ENCODE results near the gene PDK4.

PDK4 gene

DNA sequence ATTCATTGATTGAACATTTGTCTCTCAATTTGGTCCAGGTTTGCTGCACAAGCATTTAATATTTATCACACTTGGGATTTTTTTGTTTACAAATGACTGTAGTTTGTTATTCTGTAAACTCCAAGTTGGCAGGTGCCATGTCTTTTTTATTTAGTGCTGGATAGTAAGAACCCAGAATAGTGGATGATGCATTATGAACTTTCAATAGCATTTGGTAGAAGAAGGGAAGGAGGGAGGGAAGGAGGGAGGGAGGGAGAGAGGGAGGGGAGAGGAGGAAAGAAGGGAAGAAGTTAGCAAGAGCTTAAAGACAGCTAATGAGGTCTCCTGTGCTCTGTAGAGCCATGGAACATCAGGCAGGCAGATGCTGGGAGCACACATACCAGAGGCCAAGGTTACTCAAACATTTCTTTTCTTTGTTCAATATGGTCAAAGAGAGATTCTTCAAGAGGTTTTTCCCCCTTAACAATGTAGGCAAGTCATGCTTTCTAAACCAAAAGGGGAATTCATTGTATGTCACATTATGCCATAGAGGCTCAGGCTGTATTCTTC lies 25.8 kb upstream of the PDK4 start:
- H3K9me3 ChIP-seq (ENCODE audit: control insufficient read depth in 5 of 5, low read length in 5 of 5): peaks cover 0 to 3% (median 0%) of the 10 kb centered on the region in 5 donors
- H3K27me3 ChIP-seq (ENCODE audit: control insufficient read depth in 5 of 5, insufficient read depth in 4 of 5, low read length in 5 of 5): no peaks in the 10 kb centered on the region
- H3K36me3 ChIP-seq (ENCODE audit: control insufficient read depth in 5 of 5, insufficient read depth in 5 of 5, low read length in 5 of 5): no peaks in the 10 kb centered on the region
- no peak overlapping the region for H3K27ac ChIP-seq (ENCODE audit: low read depth, low read length)
- H3K4me3 ChIP-seq (ENCODE audit: low read depth in 1 of 5, low read length in 5 of 5): no peak overlapping the region
- H3K4me1 ChIP-seq (ENCODE audit: control insufficient read depth in 5 of 5, insufficient read depth in 5 of 5, low read length in 5 of 5): no peaks in the 10 kb centered on the region
- H3K9ac ChIP-seq (ENCODE audit: low read length in 5 of 5): no peak overlapping the region

DNA sequence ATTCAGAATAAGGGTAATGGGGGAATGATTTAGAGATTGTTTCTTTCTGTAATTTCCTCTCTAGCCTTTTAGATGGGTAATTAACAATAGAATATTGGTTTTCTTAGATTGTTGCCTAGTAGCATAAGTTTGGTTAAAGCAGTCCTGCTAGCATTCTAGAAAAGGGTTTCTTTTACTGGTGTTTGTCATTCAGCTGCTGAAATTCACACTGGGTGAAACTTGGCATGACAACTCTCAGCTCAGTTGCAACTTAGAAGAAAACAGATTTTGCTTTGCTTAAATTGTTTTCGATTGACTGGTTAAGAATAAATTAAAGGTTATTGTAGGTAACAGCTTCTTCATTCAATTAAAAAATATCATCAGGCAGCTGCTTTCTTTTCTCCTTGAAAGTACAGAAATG lies 25.1 kb upstream of the PDK4 start:
- H3K36me3 ChIP-seq (ENCODE audit: control insufficient read depth in 5 of 5, insufficient read depth in 5 of 5, low read length in 5 of 5): no peaks in the 10 kb centered on the region
- H3K9me3 ChIP-seq (ENCODE audit: control insufficient read depth in 5 of 5, low read length in 5 of 5): peaks cover 0 to 3% (median 0%) of the 10 kb centered on the region in 5 donors
- no peaks in the 10 kb centered on the region for H3K4me1 ChIP-seq (ENCODE audit: control insufficient read depth in 5 of 5, insufficient read depth in 5 of 5, low read length in 5 of 5)
- H3K27ac ChIP-seq (ENCODE audit: low read depth, low read length): peak overlapping the region; percentile 20
- no peaks in the 10 kb centered on the region for H3K27me3 ChIP-seq (ENCODE audit: control insufficient read depth in 5 of 5, insufficient read depth in 4 of 5, low read length in 5 of 5)
- no peak overlapping the region for H3K4me3 ChIP-seq (ENCODE audit: low read depth in 1 of 5, low read length in 5 of 5)
- no peak overlapping the region for H3K9ac ChIP-seq (ENCODE audit: low read length in 5 of 5)

DNA sequence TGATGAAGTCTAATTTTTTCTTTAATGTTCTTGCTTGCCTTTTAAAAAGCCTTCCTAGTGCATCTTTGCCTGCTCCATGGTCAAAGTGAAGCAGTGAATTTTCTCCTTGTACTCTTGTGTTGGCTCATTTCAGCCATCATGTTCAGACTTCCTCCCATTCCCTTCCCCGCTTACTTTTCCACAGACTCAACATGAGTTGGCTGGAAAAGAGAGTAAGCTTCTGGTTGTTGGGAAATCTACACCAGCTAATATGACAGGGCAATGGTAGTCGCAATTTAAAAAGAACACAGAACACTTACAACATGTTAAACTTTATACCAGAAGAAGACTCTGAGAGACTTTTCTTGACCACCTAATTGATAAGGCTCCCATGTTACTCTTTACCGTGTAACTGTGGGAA lies 24.3 kb upstream of the PDK4 start:
- no peaks in the 10 kb centered on the region for H3K27me3 ChIP-seq (ENCODE audit: control insufficient read depth in 5 of 5, insufficient read depth in 4 of 5, low read length in 5 of 5)
- no peaks in the 10 kb centered on the region for H3K36me3 ChIP-seq (ENCODE audit: control insufficient read depth in 5 of 5, insufficient read depth in 5 of 5, low read length in 5 of 5)
- H3K4me3 ChIP-seq (ENCODE audit: low read depth in 1 of 5, low read length in 5 of 5): no peak overlapping the region
- no peak overlapping the region for H3K9ac ChIP-seq (ENCODE audit: low read length in 5 of 5)
- H3K4me1 ChIP-seq (ENCODE audit: control insufficient read depth in 5 of 5, insufficient read depth in 5 of 5, low read length in 5 of 5): no peaks in the 10 kb centered on the region
- peak overlapping the region; percentile 20 for H3K27ac ChIP-seq (ENCODE audit: low read depth, low read length)
- H3K9me3 ChIP-seq (ENCODE audit: control insufficient read depth in 5 of 5, low read length in 5 of 5): peaks cover 0 to 3% (median 0%) of the 10 kb centered on the region in 5 donors

DNA sequence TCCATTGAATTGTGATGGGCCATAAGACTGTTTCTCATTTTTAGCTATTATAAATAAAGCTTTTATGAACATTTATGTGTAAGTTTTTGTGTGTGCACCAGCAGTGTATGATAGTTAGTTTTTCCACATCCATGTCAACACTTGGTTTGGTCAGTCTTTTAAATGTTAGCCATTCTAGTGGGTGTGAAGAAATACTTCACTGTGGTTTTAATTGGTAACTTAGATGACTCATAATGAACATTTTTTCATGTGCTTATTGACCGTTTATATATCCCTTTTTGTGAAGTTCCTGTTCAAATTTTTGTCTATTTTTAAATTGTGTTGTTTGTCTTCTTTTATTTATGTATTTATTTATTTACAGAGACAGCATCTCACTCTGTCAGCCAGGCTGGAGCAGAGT lies 23.6 kb upstream of the PDK4 start:
- no peak overlapping the region for H3K4me3 ChIP-seq (ENCODE audit: low read depth in 1 of 5, low read length in 5 of 5)
- H3K27ac ChIP-seq (ENCODE audit: low read depth, low read length): no peak overlapping the region

DNA sequence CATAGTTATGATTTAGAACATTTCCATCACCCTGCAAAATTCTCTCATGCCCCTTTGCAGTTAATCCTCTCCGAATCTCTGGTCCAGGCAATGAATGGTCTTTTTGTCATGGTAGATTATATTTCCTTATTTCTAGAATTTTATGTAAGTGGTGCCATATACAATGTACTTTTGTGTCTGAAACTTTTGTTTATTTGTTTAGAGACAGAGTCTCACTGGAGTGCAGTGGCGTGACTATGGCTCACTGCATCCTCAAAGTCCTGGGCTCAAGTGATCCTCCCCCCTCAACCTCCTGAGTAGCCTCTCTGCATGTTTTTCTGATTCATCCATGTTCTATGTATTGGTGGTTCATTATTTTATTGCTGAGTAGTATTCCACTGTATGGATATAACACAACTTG lies 23.2 kb upstream of the PDK4 start:
- H3K9me3 ChIP-seq (ENCODE audit: control insufficient read depth in 5 of 5, low read length in 5 of 5): peaks cover 0 to 5% (median 2%) of the 10 kb centered on the region in 5 donors
- H3K36me3 ChIP-seq (ENCODE audit: control insufficient read depth in 5 of 5, insufficient read depth in 5 of 5, low read length in 5 of 5): no peaks in the 10 kb centered on the region
- no peaks in the 10 kb centered on the region for H3K4me1 ChIP-seq (ENCODE audit: control insufficient read depth in 5 of 5, insufficient read depth in 5 of 5, low read length in 5 of 5)
- no peak overlapping the region for H3K4me3 ChIP-seq (ENCODE audit: low read depth in 1 of 5, low read length in 5 of 5)
- H3K9ac ChIP-seq (ENCODE audit: low read length in 5 of 5): no peak overlapping the region
- no peak overlapping the region for H3K27ac ChIP-seq (ENCODE audit: low read depth, low read length)
- no peaks in the 10 kb centered on the region for H3K27me3 ChIP-seq (ENCODE audit: control insufficient read depth in 5 of 5, insufficient read depth in 4 of 5, low read length in 5 of 5)

More for the DNA sequence above, 23.6 kb upstream of the PDK4 start:
- H3K36me3 ChIP-seq (ENCODE audit: control insufficient read depth in 5 of 5, insufficient read depth in 5 of 5, low read length in 5 of 5): no peaks in the 10 kb centered on the region
- no peaks in the 10 kb centered on the region for H3K4me1 ChIP-seq (ENCODE audit: control insufficient read depth in 5 of 5, insufficient read depth in 5 of 5, low read length in 5 of 5)
- H3K9ac ChIP-seq (ENCODE audit: low read length in 5 of 5): no peak overlapping the region
- no peaks in the 10 kb centered on the region for H3K27me3 ChIP-seq (ENCODE audit: control insufficient read depth in 5 of 5, insufficient read depth in 4 of 5, low read length in 5 of 5)
- peaks cover 0 to 3% (median 0%) of the 10 kb centered on the region in 5 donors for H3K9me3 ChIP-seq (ENCODE audit: control insufficient read depth in 5 of 5, low read length in 5 of 5)

DNA sequence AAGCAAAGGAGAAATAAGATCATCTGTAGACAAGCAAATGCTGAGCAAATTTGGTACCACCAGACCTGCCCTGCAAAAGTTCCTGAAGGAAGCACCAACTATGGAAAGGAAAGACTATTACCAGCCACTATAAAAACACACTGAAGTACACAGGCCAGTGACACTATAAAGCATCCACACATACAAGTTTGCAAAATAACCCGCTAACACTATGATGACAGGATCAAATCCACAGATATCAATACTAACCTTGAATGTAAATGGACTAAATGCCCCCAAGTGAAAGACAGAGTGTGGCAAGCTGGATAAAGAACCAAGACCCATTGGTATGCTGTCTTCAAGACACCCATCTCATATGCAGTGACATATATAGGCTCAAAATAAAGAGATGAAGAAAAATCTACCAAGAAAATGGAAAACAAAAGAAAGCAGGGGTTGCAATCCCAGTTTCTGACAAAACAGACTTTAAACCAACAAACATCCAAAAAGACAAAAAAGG lies 18.2 kb upstream of the PDK4 start:
- H3K27me3 ChIP-seq (ENCODE audit: control insufficient read depth in 5 of 5, insufficient read depth in 4 of 5, low read length in 5 of 5): no peaks in the 10 kb centered on the region
- no peaks in the 10 kb centered on the region for H3K36me3 ChIP-seq (ENCODE audit: control insufficient read depth in 5 of 5, insufficient read depth in 5 of 5, low read length in 5 of 5)
- H3K9ac ChIP-seq (ENCODE audit: low read length in 5 of 5): no peak overlapping the region
- H3K9me3 ChIP-seq (ENCODE audit: control insufficient read depth in 5 of 5, low read length in 5 of 5): peaks cover 0 to 9% (median 6%) of the 10 kb centered on the region in 5 donors
- H3K27ac ChIP-seq (ENCODE audit: low read depth, low read length): no peak overlapping the region
- no peak overlapping the region for H3K4me3 ChIP-seq (ENCODE audit: low read depth in 1 of 5, low read length in 5 of 5)
- H3K4me1 ChIP-seq (ENCODE audit: control insufficient read depth in 5 of 5, insufficient read depth in 5 of 5, low read length in 5 of 5): peaks cover 2 to 23% (median 14%) of the 10 kb centered on the region in 5 donors

DNA sequence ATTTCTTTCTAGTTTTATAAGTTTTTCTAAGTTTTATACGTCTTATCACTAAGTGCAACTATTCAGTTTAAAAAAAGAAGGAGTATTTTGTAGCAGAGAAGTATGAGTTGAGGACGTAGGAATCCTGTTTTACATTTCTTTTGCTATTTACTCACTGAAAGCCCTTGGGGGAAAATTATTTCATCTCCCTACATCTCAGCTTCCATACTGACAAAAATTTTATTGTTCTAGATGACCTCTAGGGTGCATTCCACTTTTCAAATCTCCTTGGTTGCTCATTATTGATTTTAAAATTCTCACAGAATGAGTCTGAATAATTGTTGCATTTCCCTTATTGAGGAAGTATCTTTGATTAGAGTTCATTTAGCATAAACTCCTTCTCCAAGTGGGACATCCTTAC lies 14.9 kb upstream of the PDK4 start:
- Histone ChIP-seq H3K27ac (ENCODE audit: low read depth, low read length) (peak overlapping the region; percentile 100), H3K27me3 (ENCODE audit: control insufficient read depth in 5 of 5, insufficient read depth in 4 of 5, low read length in 5 of 5) (no peaks in the 10 kb centered on the region), H3K4me1 (ENCODE audit: control insufficient read depth in 5 of 5, insufficient read depth in 5 of 5, low read length in 5 of 5) (peaks cover 13 to 50% (median 41%) of the 10 kb centered on the region in 5 donors), H3K36me3 (ENCODE audit: control insufficient read depth in 5 of 5, insufficient read depth in 5 of 5, low read length in 5 of 5) (no peaks in the 10 kb centered on the region), H3K9me3 (ENCODE audit: control insufficient read depth in 5 of 5, low read length in 5 of 5) (peaks cover 0 to 9% (median 3%) of the 10 kb centered on the region in 5 donors), H3K4me3 (ENCODE audit: low read depth in 1 of 5, low read length in 5 of 5) (no peak overlapping the region), H3K9ac (ENCODE audit: low read length in 5 of 5) (no peak overlapping the region)

DNA sequence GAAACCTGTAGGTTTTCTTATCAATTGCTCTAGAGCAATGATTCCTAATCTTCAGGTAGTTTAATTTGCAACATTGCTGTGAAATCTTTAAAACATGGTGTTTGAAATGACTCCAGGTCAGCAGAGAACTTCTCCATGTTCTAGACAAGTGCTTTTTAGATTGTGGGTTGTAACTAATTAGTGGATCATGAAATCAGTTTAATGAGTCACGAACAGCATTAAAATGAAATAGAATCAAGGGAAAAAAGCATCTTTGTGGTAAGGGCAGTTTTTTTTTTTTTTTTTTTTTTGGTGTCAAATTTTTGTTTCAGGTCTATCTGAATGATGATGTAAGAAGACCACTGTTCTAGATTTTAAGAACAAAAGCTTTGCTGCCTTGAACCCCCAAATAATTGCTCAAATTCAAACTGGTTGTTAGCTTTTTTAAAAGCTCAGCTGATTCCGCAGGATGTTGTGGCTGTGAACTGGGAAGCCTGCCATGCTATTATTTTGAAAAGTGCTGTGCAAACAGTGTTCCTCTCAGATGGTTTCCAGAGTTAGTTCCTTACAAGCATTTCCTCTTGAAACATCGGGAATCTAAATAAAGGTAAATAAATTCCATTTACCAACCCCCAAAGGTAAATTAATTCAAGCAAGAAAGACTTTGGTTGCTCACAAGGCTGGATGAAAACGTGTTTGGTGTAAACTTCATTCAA lies 13.1 kb upstream of the PDK4 start:
- Histone ChIP-seq H3K9ac (ENCODE audit: low read length in 5 of 5) (peak overlapping the region; percentile 52 to 95 (median 55)), H3K36me3 (ENCODE audit: control insufficient read depth in 5 of 5, insufficient read depth in 5 of 5, low read length in 5 of 5) (no peaks in the 10 kb centered on the region), H3K27ac (ENCODE audit: low read depth, low read length) (peak overlapping the region; percentile 100), H3K9me3 (ENCODE audit: control insufficient read depth in 5 of 5, low read length in 5 of 5) (peaks cover 0 to 6% (median 1%) of the 10 kb centered on the region in 5 donors), H3K4me1 (ENCODE audit: control insufficient read depth in 5 of 5, insufficient read depth in 5 of 5, low read length in 5 of 5) (peaks cover 13 to 60% (median 48%) of the 10 kb centered on the region in 5 donors), H3K4me3 (ENCODE audit: low read depth in 1 of 5, low read length in 5 of 5) (peak overlapping the region in 4 of 5 donors; percentile 2 to 58 (median 43)), H3K27me3 (ENCODE audit: control insufficient read depth in 5 of 5, insufficient read depth in 4 of 5, low read length in 5 of 5) (no peaks in the 10 kb centered on the region)

DNA sequence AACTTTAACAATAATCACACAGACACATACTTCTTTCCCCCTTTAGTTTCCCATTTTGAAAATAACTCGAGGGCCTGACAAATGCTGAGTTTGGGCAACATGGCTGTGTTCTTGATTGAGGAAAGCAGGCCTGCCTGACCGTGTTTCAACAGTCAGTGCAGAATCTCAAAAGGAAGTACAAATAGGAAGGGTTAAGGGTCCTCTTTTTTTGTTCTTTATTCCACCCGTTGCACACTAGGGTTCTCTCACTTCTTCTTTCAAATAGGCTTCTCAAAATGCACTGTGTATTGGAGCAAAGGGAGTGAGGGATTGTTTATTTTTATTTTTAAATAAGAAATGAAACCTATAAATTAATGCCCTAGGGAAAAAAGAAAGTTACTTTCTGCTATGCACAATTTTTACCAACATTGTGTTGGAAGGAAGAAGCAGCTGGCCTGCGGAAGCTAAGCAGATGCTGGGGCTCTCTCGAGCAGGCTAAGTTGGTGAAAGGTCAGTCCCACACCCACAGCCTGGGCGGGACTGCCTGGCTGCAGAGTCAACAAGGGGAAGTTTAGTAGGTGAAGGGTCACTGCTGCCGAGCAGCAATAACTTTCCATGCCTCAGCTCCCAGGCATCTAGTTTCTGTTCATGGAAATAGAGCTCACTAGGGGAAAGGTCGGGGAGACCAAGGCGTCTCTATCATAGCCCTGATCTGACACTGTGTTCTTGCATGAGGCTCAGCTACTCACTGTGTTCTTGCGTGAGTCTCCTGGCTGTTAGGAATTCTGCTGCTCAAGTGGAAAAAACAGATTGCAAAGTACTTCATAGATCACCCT lies 12.2 kb upstream of the PDK4 start:
- Histone ChIP-seq H3K4me1 (ENCODE audit: control insufficient read depth in 5 of 5, insufficient read depth in 5 of 5, low read length in 5 of 5) (peaks cover 13 to 68% (median 56%) of the 10 kb centered on the region in 5 donors), H3K27me3 (ENCODE audit: control insufficient read depth in 5 of 5, insufficient read depth in 4 of 5, low read length in 5 of 5) (no peaks in the 10 kb centered on the region), H3K4me3 (ENCODE audit: low read depth in 1 of 5, low read length in 5 of 5) (peak overlapping the region in 4 of 5 donors; percentile 5 to 58 (median 30)), H3K36me3 (ENCODE audit: control insufficient read depth in 5 of 5, insufficient read depth in 5 of 5, low read length in 5 of 5) (no peaks in the 10 kb centered on the region), H3K9ac (ENCODE audit: low read length in 5 of 5) (peak overlapping the region; percentile 62 to 95 (median 82)), H3K27ac (ENCODE audit: low read depth, low read length) (peak overlapping the region; percentile 100), H3K9me3 (ENCODE audit: control insufficient read depth in 5 of 5, low read length in 5 of 5) (no peaks in the 10 kb centered on the region)

Measured in subcutaneous abdominal adipose tissue (tissue), 5 donors.